HG03439 (cell line): ENCODE measurements around the gene NUDT1.

Experiments used
- ATAC-seq: cut with Tn5 transposase; IDR thresholded peaks from one replicate; pipeline ENCODE4 v1.9.1; 2021; ENCODE audit warnings: mild to moderate bottlenecking, moderate library complexity; ENCODE audit not compliant: unreplicated experiment

The NUDT1 gene

GRCh38 chr7:2247141-2247995 is 5.3 kb downstream of the NUDT1 start:
- ATAC-seq = no peak

- no peak for ATAC-seq
Measured at GRCh38 chr7:2248984-2249694, 7.1 kb downstream of the NUDT1 start.

DNA sequence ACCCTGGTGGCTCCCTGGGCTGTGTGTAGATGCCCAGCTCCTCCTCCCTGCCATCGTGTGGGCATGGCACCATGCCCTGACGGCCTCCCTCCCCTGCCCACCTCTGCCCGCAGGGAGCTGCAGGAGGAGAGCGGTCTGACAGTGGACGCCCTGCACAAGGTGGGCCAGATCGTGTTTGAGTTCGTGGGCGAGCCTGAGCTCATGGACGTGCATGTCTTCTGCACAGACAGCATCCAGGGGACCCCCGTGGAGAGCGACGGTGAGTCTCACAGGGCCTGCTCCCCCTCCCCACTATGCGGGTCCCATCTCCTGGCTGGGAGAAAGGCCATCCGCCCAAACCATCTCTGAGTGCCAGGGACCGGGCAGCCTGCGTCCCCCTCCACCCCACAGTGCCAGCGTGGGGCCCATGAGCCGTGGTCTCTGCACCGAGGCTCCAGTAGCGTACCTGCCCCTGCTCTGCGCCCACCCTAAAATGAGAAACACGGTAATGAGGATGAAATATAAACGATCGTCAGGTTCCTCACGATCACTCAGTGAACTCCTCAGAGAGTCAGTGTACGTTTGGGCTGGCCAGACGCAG is 7.8 kb downstream of the NUDT1 start:
- no peak for ATAC-seq

DNA sequence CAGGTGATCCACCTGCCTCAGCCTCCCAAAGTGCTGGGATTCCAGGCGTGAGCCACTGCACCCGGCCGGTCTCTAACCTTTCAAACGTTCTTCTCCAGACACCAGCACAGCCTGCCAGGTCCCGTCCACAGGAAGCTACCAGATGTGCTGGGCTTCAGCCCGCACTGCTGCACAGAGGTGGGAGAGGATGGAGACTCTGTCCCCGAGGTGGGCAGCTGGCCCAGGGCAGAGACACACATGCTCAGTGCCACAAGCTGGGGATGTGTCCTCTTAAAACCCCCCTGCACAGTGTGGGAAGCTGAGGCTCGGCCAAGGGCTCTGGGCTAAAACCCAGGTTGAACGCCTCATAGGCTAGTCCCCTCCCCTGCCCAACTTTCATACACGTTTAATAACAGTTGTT is 9.4 kb downstream of the NUDT1 start:
- no peak for ATAC-seq

DNA sequence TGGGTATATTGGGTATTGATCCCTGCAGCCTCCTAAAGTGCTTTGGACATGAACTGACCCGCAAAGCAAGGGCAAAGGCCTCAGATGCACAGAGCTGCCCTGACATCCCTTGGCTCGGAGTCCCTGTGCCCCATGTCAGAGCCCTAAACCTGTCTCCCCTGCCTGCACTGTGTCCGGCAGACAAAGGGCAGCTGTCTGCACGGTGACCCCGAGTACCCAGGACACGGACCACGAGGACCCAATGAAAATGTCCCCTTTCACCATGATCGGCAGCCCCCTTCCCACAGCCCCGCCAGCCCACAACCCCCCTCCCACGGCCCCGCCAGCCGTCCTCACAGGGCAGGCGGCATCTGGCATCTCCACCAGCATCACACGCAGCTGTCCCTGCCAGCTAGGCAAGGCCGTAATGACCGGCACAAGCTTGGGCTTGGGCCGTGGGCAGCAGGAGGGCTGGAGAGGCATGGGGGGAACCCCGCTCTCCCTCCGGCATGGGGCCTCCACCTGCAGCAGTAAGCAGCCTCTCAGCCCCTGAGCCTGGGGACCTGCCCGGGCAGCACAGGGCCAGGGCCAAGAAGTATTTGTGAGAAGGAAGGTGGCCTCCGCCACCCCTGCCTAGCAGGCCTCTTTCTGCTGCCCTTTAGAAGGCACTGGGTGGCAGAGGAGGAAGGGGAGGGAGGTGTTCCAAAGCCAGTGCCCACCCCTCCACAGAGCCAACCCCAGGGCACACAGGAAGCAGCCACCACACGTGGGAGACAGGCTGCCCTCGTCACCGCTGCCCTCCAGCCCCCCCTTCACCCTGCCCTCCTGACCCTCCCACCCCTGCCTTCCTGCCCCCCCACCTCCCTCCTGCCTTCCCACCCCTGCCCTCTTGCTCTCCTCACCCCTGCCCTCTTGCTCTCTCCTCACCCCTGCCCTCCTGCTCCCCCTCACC is 10.1 kb downstream of the NUDT1 start:
- no peak for ATAC-seq

- ATAC-seq = no peak
Measured at GRCh38 chr7:2253021-2253420, 11.0 kb downstream of the NUDT1 start.

GRCh38 chr7:2253525-2254244 is 11.7 kb downstream of the NUDT1 start:
- no peak for ATAC-seq

DNA sequence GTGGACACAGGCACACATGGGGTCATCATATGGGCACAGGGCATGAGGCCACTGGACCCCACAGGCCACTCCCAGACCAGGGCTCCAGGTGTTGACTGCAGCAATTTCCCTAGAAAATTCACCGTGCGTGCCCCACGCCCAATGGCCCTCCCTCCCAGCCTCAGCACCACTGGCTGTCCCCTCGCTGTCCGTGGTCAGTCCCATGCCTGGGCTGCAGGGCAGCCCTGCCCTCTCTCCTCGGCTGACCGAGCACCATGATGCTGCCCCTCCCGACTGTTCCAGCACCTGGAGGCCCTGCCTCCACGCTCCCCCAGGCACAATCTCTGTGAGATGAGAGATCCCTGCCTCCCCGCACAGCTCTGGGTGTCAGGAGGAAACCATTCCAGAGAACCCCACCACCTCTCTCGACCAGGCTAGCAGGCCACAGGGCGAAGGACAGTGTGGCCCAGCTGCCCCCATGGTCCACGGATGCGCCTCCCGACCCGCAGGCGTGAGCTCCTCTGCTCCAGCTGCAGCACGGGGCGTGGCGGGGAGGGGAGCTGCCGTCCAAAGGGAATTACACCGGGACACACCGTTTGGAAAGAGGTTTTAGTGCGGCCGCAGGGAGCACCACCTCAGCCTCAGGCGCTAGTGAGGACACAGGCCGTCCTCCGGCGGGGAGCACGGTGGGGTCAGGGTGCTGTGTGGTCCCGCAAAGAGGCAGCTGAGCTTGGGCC is 12.6 kb downstream of the NUDT1 start:
- no peak for ATAC-seq

GRCh38 chr7:2255145-2256139 is 13.4 kb downstream of the NUDT1 start:
- no peak for ATAC-seq

GRCh38 chr7:2256306-2257045 is 14.4 kb downstream of the NUDT1 start:
- no peak for ATAC-seq

GRCh38 chr7:2257046-2257551 is 15.1 kb downstream of the NUDT1 start:
- no peak for ATAC-seq

GRCh38 chr7:2257651-2258050 is 15.6 kb downstream of the NUDT1 start:
- no peak for ATAC-seq

DNA sequence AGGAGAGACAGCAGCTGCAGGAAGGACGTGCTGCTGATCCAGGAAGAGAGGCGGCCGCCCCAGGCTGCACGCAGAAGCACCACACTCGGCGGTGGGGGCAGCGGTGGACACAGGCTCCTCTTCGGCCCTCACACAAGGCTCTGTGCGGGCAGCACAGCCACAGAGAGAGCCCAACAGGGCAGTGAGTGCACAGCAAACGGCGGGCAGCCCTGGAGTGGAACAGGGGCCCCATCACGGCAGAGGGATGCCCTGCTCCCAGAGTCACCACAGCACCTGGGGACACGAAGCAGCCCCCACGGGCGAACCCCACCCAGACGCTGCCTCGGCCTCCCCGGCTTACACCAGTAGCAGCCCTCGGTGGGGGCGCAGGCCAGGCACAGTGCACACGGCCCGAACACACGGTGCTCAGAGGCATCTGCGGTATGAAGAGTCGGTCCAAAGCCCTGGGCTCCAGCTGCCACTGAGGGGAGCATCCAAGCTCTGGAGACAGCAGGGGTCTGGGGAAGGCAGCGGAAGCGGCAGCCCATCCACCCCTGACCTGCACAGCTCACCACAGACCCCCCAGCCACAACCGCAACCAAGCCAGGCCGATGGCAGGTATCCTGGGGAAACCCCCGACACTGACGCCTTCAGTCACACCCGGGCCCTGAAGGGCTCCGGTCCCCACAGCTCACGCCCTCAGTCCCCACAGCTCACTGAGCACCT is 16.8 kb downstream of the NUDT1 start:
- peak; percentile 57 for ATAC-seq

- no peak for ATAC-seq
Measured at GRCh38 chr7:2259480-2259879, 17.5 kb downstream of the NUDT1 start.

DNA sequence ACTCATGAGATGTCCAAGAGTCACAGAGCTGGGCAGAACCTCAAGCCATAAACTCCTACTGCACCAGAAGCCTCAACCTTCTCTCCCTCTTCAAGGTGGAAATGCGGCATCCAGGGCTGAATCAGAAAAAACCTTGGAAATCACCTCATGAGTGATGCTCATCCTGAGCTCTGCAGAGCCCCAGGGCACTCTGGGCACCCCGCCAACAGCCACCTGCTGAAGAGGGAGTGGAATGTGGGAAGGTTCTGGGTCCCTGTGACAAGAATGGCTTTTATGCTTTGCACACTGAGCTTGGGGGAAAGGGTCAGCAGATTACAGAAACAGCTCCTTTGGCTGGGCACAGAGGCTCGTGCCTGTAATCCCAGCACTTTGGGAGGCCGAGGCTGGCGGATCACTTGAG is 18.8 kb downstream of the NUDT1 start:
- no peak for ATAC-seq

DNA sequence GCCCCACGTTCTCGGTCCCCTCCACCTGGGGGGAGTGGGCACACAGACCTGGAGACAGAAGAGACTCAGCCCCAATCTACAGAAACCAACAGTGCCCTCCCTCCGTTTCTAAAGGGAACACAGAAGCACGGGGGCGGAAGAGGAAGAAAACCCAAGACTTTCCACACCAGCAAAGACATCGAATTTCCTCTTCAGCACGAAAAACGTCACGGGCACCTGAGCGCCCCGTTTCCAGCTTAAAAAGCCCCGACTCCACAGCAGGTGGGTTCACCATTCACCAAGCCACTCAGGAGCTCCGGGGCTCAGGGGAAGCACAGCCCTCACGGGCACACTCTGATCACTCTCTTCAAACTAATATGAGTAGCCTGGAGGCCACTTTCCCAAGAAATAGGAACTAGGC is 19.6 kb downstream of the NUDT1 start:
- no peak for ATAC-seq

DNA sequence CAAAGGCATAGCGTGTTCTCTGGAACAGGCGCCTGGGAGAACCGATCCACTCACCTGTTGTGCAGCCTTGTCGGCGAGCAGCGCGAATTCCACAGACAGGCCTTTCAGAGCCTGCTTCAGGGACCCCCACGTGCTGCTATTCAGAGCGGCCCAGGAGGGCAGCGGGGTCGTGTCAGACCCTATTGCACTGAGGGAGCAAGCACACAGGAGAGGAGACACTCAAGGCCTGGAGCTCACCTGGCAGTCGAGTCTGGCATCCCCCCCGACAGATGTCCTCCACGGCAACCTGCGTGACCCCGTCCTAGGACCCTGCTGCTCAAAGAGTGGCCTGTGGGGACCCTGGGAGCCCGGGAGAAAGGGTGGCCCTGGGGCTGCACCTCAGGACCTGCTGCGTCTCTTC is 21.1 kb downstream of the NUDT1 start:
- ATAC-seq = no peak
